IMR-90 (cell line): Measurements from ENCODE around the gene ICAM2. TPM values are rescaled to one million over a fixed set of nuclear protein-coding genes. Genes with fewer than 3 reads are reported as not detected.

Experiments used
- ATAC-seq: fragments of 200-7000 bp; cut with Tn5 transposase; 2 replicates; pipeline ENCODE4 v1.9.1; 2020; ENCODE audit warnings: low read depth, mild to moderate bottlenecking, moderate library complexity
- BruUV-seq: library from RNA; stranded (reverse); fragments of 400-500 nt; replicated peaks from 2 replicates; lab custom pipeline; 2021; lab: Mats Ljungman, UMichigan
- CTCF ChIA-PET: fragments of 300-600 bp; formaldehyde crosslinking; extraction: SDS; loops from one replicate; lab custom pipeline; 2021; ENCODE audit warnings: antibody characterized with exemption; lab: Yijun Ruan, JAX
- POLR2A ChIA-PET: fragments of 300-600 bp; sonication (Branson Sonifier 250); formaldehyde crosslinking; loops from one replicate; lab custom pipeline; 2022; ENCODE audit warnings: antibody characterized with exemption; ENCODE audit not compliant: unreplicated experiment; lab: Charles Lee
- DNase-seq: peaks from one replicate; pipeline ENCODE4 v3.0.0; 2013
- H2AFZ ChIP-seq: replicated peaks from 2 replicates; pipeline ENCODE3; 2013; ENCODE audit warnings: low read length, mild to moderate bottlenecking; ENCODE audit not compliant: poor library complexity
- H2AK5ac ChIP-seq: 2 replicates; pipeline ENCODE4 v1.6.1; 2013; ENCODE audit warnings: low read depth, low read length, inconsistent platforms
- H2AK9ac ChIP-seq: replicated peaks from 2 replicates; pipeline ENCODE3; 2013; ENCODE audit warnings: mild to moderate bottlenecking, low read depth, low read length, moderate library complexity; ENCODE audit not compliant: poor library complexity
- H2BK120ac ChIP-seq: 2 replicates; pipeline ENCODE4 v1.6.1; 2013; ENCODE audit warnings: low read depth, low read length, inconsistent platforms
- H2BK15ac ChIP-seq: 3 replicates; pipeline ENCODE4 v1.6.1; 2013; ENCODE audit warnings: low read depth, low read length, inconsistent platforms
- H2BK20ac ChIP-seq: 2 replicates; pipeline ENCODE4 v1.6.1; 2013; ENCODE audit warnings: low read depth, mild to moderate bottlenecking, inconsistent platforms, low read length, moderate library complexity
- H2BK5ac ChIP-seq: 2 replicates; pipeline ENCODE4 v1.6.1; 2013; ENCODE audit warnings: mild to moderate bottlenecking, low read depth, low read length, inconsistent platforms; ENCODE audit not compliant: poor library complexity, severe bottlenecking
- H3K14ac ChIP-seq: replicated peaks from 2 replicates; pipeline ENCODE4 v1.6.1; 2013; ENCODE audit warnings: low read depth, low read length, inconsistent platforms
- H3K18ac ChIP-seq: 2 replicates; pipeline ENCODE4 v1.6.1; 2013; ENCODE audit warnings: low read depth, low read length, control low read depth
- H3K23ac ChIP-seq: 2 replicates; pipeline ENCODE4 v1.6.1; 2013; ENCODE audit warnings: low read depth, low read length, inconsistent platforms
- H3K27ac ChIP-seq: 2 replicates; pipeline ENCODE4 v1.5.1; 2013; ENCODE audit warnings: mild to moderate bottlenecking, control low read depth, low read length; ENCODE audit not compliant: insufficient read depth
- H3K27me3 ChIP-seq: 2 replicates; pipeline ENCODE4 v1.6.1; 2013; ENCODE audit warnings: low read length; ENCODE audit not compliant: control insufficient read depth, insufficient read depth
- H3K36me3 ChIP-seq: 2 replicates; pipeline ENCODE4 v1.6.1; 2013; ENCODE audit warnings: low read length, mixed read lengths; ENCODE audit not compliant: control insufficient read depth, insufficient read depth
- H3K4ac ChIP-seq: 2 replicates; pipeline ENCODE4 v1.6.1; 2013; ENCODE audit warnings: low read depth, low read length, inconsistent platforms
- H3K4me1 ChIP-seq: 2 replicates; pipeline ENCODE4 v1.6.1; 2013; ENCODE audit warnings: low read length, mixed read lengths; ENCODE audit not compliant: control insufficient read depth, insufficient read depth
- H3K4me2 ChIP-seq: 2 replicates; pipeline ENCODE4 v1.6.1; 2013; ENCODE audit warnings: low read depth, mild to moderate bottlenecking, control low read depth, low read length, moderate library complexity
- H3K4me3 ChIP-seq: 2 replicates; pipeline ENCODE4 v1.5.1; 2013; ENCODE audit warnings: low read depth, mild to moderate bottlenecking, control low read depth, low read length, moderate library complexity; ENCODE audit not compliant: insufficient read depth
- H3K56ac ChIP-seq: 2 replicates; pipeline ENCODE4 v1.6.1; 2013; ENCODE audit warnings: low read length, inconsistent platforms; ENCODE audit not compliant: insufficient read depth; ENCODE audit errors: extremely low read depth
- H3K79me1 ChIP-seq, 2 experiments: 2 replicates each; pipeline ENCODE4 v1.6.1; 2013; ENCODE audit warnings: low read length in 2 of 2, inconsistent platforms in 1 of 2, low read depth in 1 of 2
- H3K9ac ChIP-seq: 2 replicates; pipeline ENCODE4 v1.6.1; 2013; ENCODE audit warnings: low read depth, low read length, control low read depth
- H3K9me1 ChIP-seq: 2 replicates; pipeline ENCODE4 v1.6.1; 2013; ENCODE audit warnings: low read length, inconsistent platforms; ENCODE audit not compliant: insufficient read depth
- H3K9me3 ChIP-seq: 2 replicates; pipeline ENCODE4 v1.6.1; 2013; ENCODE audit warnings: low read length; ENCODE audit not compliant: control insufficient read depth, insufficient read depth
- H4K20me1 ChIP-seq: 2 replicates; pipeline ENCODE4 v1.6.1; 2013; ENCODE audit warnings: low read length, inconsistent platforms; ENCODE audit not compliant: insufficient read depth
- H4K5ac ChIP-seq: 2 replicates; pipeline ENCODE4 v1.6.1; 2013; ENCODE audit warnings: mild to moderate bottlenecking, low read depth, low read length, control low read depth
- H4K8ac ChIP-seq, 2 experiments: 2 replicates each; pipeline ENCODE4 v1.6.1; 2013; ENCODE audit warnings: low read depth in 2 of 2, low read length in 2 of 2, control low read depth in 1 of 2, inconsistent platforms in 1 of 2
- H4K91ac ChIP-seq: 2 replicates; pipeline ENCODE4 v1.6.1; 2013; ENCODE audit warnings: low read depth, low read length, inconsistent platforms; ENCODE audit not compliant: insufficient read depth
- BHLHE40 ChIP-seq: fragments of 150-350 bp; IDR thresholded peaks from 2 replicates; pipeline ENCODE4 v1.6.1; 2016; ENCODE audit warnings: mild to moderate bottlenecking, low read depth, low read length
- CHD1 ChIP-seq: IDR thresholded peaks from 2 replicates; pipeline ENCODE4 v1.6.1; 2012; ENCODE audit warnings: low read depth, low read length, improper control_type of control experiment
- FOS ChIP-seq: fragments of 150-350 bp; IDR thresholded peaks from 2 replicates; pipeline ENCODE4 v1.6.1; 2016; ENCODE audit warnings: low read depth, low read length
- MAFK ChIP-seq: IDR thresholded peaks from 2 replicates; pipeline ENCODE4 v1.6.1; 2012; ENCODE audit warnings: low read depth, low read length, improper control_type of control experiment
- MAZ ChIP-seq: IDR thresholded peaks from 2 replicates; pipeline ENCODE4 v1.6.1; 2012; ENCODE audit warnings: low read depth, mild to moderate bottlenecking, low read length, improper control_type of control experiment, moderate library complexity, borderline replicate concordance
- NFE2L2 ChIP-seq: fragments of 150-350 bp; IDR thresholded peaks from 2 replicates; pipeline ENCODE4 v1.6.1; 2016; ENCODE audit warnings: low read depth, mild to moderate bottlenecking, low read length
- POLR2A ChIP-seq: IDR thresholded peaks from 2 replicates; pipeline ENCODE4 v1.6.1; 2012; ENCODE audit warnings: mild to moderate bottlenecking, low read depth, low read length
- RAD21 ChIP-seq: IDR thresholded peaks from 2 replicates; pipeline ENCODE4 v1.6.1; 2012; ENCODE audit warnings: low read length, improper control_type of control experiment
- RCOR1 ChIP-seq: IDR thresholded peaks from 2 replicates; pipeline ENCODE4 v1.6.1; 2012; ENCODE audit warnings: mild to moderate bottlenecking, low read length, improper control_type of control experiment; ENCODE audit not compliant: insufficient replicate concordance
- RFX5 ChIP-seq: IDR thresholded peaks from 2 replicates; pipeline ENCODE4 v1.8.0; 2012; ENCODE audit warnings: low read depth, mild to moderate bottlenecking, low read length, moderate library complexity
- SMC3 ChIP-seq: fragments of 150-350 bp; IDR thresholded peaks from 2 replicates; pipeline ENCODE4 v1.6.1; 2016; ENCODE audit warnings: low read depth, mild to moderate bottlenecking, antibody characterized with exemption, low read length, moderate library complexity
- WGBS, 2 experiments: methylation state at CpG; one replicate each; pipeline versions ENCODE4 v1.1.5 to v1.1.7; 2013; ENCODE audit warnings: missing lambda C conversion rate in 2 of 2; ENCODE audit not compliant: insufficient read length in 1 of 2; ENCODE audit errors: extremely low coverage in 2 of 2; 5-methylcytosine and 5-hydroxymethylcytosine counted together
- dilution Hi-C: fragments of 300-500 bp; cut with HindIII; formaldehyde crosslinking; loops from one replicate; pipeline ENCODE4 v1.14.3; 2018; ENCODE audit warnings: low sequenced_read_pairs; ENCODE audit not compliant: unreplicated experiment
- in situ Hi-C: fragments of 300-500 bp; cut with MboI; formaldehyde crosslinking; loops from 3 replicates; pipeline ENCODE4 v1.14.3; 2019; ENCODE audit warnings: low sequenced_read_pairs, inconsistent platforms, mixed read lengths
- intact Hi-C: fragments of 100-400 bp; cut with micrococcal nuclease; formaldehyde crosslinking; loops from 2 replicates; pipeline ENCODE4 v1.10.0; 2022
- polyA plus RNA-seq, 3 experiments: library from polyadenylated mRNA; depleted of rRNA; stranded (reverse); fragments of >200 nt; gene quantifications; 2 replicates each; pipeline ENCODE4 v1.2.3, GENCODE V29; 2012; ENCODE audit warnings: low replicate concordance in 1 of 3
- total RNA-seq: library from RNA; depleted of rRNA; stranded (reverse); fragments of >200 nt; gene quantifications from 2 replicates; pipeline ENCODE4 v1.2.3, GENCODE V29; 2012
- TF ChIP-seq, protein P1 (sequence below): fragments of 150-350 bp; IDR thresholded peaks from 2 replicates; pipeline ENCODE4 v1.6.1; 2016; ENCODE audit warnings: low read depth, mild to moderate bottlenecking, low read length, moderate library complexity, borderline replicate concordance
- TF ChIP-seq, protein P2 (sequence below): fragments of 150-350 bp; IDR thresholded peaks from 2 replicates; pipeline ENCODE4 v1.6.1; 2017; ENCODE audit warnings: mild to moderate bottlenecking, antibody characterized with exemption, low read length, low read depth
- TF ChIP-seq, protein P3 (sequence below): conservative IDR thresholded peaks from 2 replicates; pipeline ENCODE4 v1.5.1; 2012; ENCODE audit warnings: mild to moderate bottlenecking, low read depth, low read length, improper control_type of control experiment

The ICAM2 gene
- total and polyA plus RNA-seq, 2 of the 4 experiments (the other 2 are of a cell fraction) = 0.12 TPM; not detected in 1

DNA sequence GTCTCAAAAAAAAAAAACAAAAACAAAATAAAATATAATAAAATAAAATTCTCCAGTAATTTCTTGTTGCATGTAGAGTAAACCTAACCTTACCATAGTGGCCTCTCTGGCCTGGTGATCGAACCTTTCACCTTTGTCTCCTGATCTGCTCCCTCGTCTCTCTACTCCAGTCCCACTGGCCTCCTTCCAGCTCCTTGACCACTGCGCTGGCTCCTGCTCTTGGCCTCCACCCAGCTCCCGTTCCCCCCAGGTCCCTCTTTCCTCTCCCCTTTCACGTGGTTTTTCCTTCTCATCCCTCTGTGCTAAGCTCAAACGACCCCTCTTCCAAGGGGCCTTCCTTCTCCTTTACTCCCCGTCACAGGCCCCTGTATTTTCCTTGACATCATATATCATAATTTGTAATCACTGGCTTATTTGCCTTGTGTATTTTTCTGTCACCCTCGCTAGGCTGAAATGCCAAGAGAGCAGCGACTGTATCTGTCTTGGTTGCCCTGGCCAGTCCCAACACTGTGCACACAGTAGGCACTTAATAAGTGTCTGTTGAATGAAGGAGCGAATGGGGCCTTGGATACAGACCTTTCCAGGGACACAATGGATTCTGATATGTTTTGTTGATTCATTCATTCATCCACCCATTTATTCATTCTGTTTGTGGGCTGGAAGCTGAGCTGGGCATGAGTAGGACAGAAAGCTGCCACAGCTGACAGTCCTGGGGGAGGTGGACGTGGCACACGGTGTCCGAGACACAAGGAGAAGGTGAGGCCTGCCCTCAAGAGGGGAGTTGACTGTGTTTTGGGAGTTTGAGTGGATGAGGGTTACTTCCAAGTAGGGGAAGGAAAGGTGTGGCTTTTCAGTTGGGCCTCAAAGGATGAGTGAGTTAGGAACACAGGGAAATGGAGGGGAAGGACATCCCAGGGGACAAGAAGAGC lies 41.9 kb downstream of the ICAM2 start:
- BruUV-seq = no TSS peak
- H4K20me1 ChIP-seq = peaks cover 3% of the 10 kb centered on the region; the same call in 1 of the 2 replicates
- H2BK5ac ChIP-seq = no peak overlapping the region
- POLR2A ChIA-PET = no interaction called here
- no peak overlapping the region for H3K9ac ChIP-seq
- H3K14ac ChIP-seq = no peak overlapping the region
- no peak overlapping the region for H2BK20ac ChIP-seq
- no peak overlapping the region for H3K56ac ChIP-seq
- no peak overlapping the region for H3K23ac ChIP-seq
- no peak overlapping the region for H2BK120ac ChIP-seq
- peaks cover 4% of the 10 kb centered on the region for H3K9me3 ChIP-seq
- ATAC-seq (no peak), DNase-seq (no peak)
- in situ Hi-C loops = no loop called here
- no peak overlapping the region for H2AK9ac ChIP-seq
- no peak overlapping the region for H3K27ac ChIP-seq
- H2AK5ac ChIP-seq = 0 out of 2 replicates have a peak overlapping the region, but pooled peaks have one; percentile 23
- H3K18ac ChIP-seq = no peak overlapping the region
- no peak overlapping the region for H4K5ac ChIP-seq
- dilution Hi-C loops = no loop called here
- H3K4me1 ChIP-seq = peaks cover 10% of the 10 kb centered on the region
- no peak overlapping the region for H3K4ac ChIP-seq
- CTCF ChIA-PET = interaction anchor here (0.6 to 1.1 kb wide), 2 partner anchors 12 to 17 kb away, joined by 3 read pairs; no protein-coding TSS in a partner anchor
- no peak overlapping the region for H4K8ac ChIP-seq
- H2BK15ac ChIP-seq = no peak overlapping the region
- H3K79me1 ChIP-seq = no peaks in the 10 kb centered on the region
- H3K36me3 ChIP-seq = no peaks in the 10 kb centered on the region
- 35% methylated on average over 7 of the region's 13 CpGs; no CpG with 5 or more reads in 1 of the 2 experiments for WGBS, 2 experiments
- no peak overlapping the region for H2AFZ ChIP-seq
- intact Hi-C loops = no loop called here
- H3K4me2 ChIP-seq = no peak overlapping the region
- H3K4me3 ChIP-seq = no peak overlapping the region
- H3K27me3 ChIP-seq = peaks cover 4% of the 10 kb centered on the region; the same call in 1 of the 2 replicates
- peaks cover 9% of the 10 kb centered on the region for H3K9me1 ChIP-seq
- no peak overlapping the region for H4K91ac ChIP-seq
- no peak for TF ChIP-seq FOS
- TF ChIP-seq, protein P1, sequence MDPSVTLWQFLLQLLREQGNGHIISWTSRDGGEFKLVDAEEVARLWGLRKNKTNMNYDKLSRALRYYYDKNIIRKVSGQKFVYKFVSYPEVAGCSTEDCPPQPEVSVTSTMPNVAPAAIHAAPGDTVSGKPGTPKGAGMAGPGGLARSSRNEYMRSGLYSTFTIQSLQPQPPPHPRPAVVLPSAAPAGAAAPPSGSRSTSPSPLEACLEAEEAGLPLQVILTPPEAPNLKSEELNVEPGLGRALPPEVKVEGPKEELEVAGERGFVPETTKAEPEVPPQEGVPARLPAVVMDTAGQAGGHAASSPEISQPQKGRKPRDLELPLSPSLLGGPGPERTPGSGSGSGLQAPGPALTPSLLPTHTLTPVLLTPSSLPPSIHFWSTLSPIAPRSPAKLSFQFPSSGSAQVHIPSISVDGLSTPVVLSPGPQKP = no peak
- TF ChIP-seq, protein P2, sequence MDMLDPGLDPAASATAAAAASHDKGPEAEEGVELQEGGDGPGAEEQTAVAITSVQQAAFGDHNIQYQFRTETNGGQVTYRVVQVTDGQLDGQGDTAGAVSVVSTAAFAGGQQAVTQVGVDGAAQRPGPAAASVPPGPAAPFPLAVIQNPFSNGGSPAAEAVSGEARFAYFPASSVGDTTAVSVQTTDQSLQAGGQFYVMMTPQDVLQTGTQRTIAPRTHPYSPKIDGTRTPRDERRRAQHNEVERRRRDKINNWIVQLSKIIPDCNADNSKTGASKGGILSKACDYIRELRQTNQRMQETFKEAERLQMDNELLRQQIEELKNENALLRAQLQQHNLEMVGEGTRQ = no peak
- no peak for TF ChIP-seq RFX5
- no peak for TF ChIP-seq NFE2L2
- TF ChIP-seq SMC3 = no peak
- no peak for TF ChIP-seq RAD21
- no peak for TF ChIP-seq RCOR1
- no peak for TF ChIP-seq CHD1
- TF ChIP-seq BHLHE40 = no peak
- TF ChIP-seq, protein P3, sequence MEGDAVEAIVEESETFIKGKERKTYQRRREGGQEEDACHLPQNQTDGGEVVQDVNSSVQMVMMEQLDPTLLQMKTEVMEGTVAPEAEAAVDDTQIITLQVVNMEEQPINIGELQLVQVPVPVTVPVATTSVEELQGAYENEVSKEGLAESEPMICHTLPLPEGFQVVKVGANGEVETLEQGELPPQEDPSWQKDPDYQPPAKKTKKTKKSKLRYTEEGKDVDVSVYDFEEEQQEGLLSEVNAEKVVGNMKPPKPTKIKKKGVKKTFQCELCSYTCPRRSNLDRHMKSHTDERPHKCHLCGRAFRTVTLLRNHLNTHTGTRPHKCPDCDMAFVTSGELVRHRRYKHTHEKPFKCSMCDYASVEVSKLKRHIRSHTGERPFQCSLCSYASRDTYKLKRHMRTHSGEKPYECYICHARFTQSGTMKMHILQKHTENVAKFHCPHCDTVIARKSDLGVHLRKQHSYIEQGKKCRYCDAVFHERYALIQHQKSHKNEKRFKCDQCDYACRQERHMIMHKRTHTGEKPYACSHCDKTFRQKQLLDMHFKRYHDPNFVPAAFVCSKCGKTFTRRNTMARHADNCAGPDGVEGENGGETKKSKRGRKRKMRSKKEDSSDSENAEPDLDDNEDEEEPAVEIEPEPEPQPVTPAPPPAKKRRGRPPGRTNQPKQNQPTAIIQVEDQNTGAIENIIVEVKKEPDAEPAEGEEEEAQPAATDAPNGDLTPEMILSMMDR = no peak
- no peak for TF ChIP-seq MAZ
- no peak for TF ChIP-seq POLR2A
- no peak for TF ChIP-seq MAFK
